Measurements from ENCODE around the gene ZNF397.
"Not testable (repeated sequence)": the region's sequence is repeated elsewhere in the genome, so short reads cannot be mapped to it uniquely, and the experiment has no call there.

DNA sequence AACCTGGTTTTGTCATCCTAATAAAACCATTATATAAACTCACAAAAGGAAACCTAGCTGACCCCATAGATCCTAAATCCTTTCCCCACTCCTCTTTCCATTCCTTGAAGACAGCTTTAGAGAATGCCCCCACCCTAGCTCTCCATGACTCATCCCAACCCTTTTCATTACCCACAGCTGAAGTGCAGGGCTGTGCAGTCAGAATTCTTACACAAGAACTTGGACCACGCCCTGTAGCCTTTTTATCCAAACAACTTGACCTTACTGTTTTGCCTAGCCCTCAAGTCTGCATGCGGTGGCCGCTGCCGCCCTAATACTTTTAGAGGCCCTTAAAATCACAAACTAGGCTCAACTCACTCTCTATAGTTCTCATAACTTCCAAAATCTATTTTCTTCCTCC is 21.5 kb upstream of the ZNF397 start:
- TF ChIP-seq, protein P1, sequence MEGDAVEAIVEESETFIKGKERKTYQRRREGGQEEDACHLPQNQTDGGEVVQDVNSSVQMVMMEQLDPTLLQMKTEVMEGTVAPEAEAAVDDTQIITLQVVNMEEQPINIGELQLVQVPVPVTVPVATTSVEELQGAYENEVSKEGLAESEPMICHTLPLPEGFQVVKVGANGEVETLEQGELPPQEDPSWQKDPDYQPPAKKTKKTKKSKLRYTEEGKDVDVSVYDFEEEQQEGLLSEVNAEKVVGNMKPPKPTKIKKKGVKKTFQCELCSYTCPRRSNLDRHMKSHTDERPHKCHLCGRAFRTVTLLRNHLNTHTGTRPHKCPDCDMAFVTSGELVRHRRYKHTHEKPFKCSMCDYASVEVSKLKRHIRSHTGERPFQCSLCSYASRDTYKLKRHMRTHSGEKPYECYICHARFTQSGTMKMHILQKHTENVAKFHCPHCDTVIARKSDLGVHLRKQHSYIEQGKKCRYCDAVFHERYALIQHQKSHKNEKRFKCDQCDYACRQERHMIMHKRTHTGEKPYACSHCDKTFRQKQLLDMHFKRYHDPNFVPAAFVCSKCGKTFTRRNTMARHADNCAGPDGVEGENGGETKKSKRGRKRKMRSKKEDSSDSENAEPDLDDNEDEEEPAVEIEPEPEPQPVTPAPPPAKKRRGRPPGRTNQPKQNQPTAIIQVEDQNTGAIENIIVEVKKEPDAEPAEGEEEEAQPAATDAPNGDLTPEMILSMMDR (IDR thresholded peaks at IDR 0.05) = not testable (repeated sequence)
- TF ChIP-seq POLR2AphosphoS5, EP300 (IDR thresholded peaks at IDR 0.05): not testable (repeated sequence)
